ENCODE data around the gene NKAP. TPM values are rescaled to one million over a fixed set of nuclear protein-coding genes. Genes with fewer than 3 reads are reported as not detected.

The NKAP gene
- total and polyA plus RNA-seq, 12 donors, result 5.1 to 13.3 (median 9.5) TPM

GRCh38 chrX:119871599-119872395 is 71.8 kb downstream of the NKAP start, which contains the start of the genes NDUFA1 and RNF113A:
Gene NDUFA1, plus strand, starts transcription at chrX:119871832. Its CDS starts 80 bp downstream, at chrX:119871912.
Gene RNF113A, minus strand, starts transcription at chrX:119871733. Its CDS starts 120 bp downstream, at chrX:119871613.
- 0 to 50% (median 17%) methylated on average over 1 to 62 of the region's 62 CpGs for WGBS, 4 donors
- TF ChIP-seq POLR2A (IDR thresholded peaks at IDR 0.05) (peak; percentile 56 to 87), CTCF (IDR thresholded peaks at IDR 0.05) (no peak)
- Histone ChIP-seq H3K27me3 (no peaks in the 10 kb centered on the region), H3K9me3 (replicated peaks in 1 of 3) (no peaks in the 10 kb centered on the region), H3K4me1 (replicated peaks in 1 of 2) (no peaks in the 10 kb centered on the region), H3K27ac (peak within 1 kb of the TSS; percentile 64 to 98 (median 94)), H3K36me3 (replicated peaks in 1 of 2) (no peaks in the 10 kb centered on the region), H3K4me3 (peak within 1 kb of the TSS; percentile 33 to 73 (median 52))
- intact Hi-C loops (cut with DNase I), result no loop called here
- DNase-seq, result peak; percentile 84 to 92 (median 87)

GRCh38 chrX:119871245-119871598 is 72.3 kb downstream of the NKAP start:
- intact Hi-C loops (cut with DNase I), result no loop called here

More at GRCh38 chrX:119871245-119871598, 72.3 kb downstream of the NKAP start:
- no peaks in the 10 kb centered on the region for H3K4me1 ChIP-seq (replicated peaks in 1 of 2)
- TF ChIP-seq CTCF (IDR thresholded peaks at IDR 0.05), result no peak
- TF ChIP-seq POLR2A (IDR thresholded peaks at IDR 0.05), result no peak
- H3K4me3 ChIP-seq, result peak overlapping the region in 2 of 4 donors; percentile 52 to 73
- peak in 2 of 7 donors; percentile 16 to 57 for DNase-seq
- H3K36me3 ChIP-seq (replicated peaks in 1 of 2), result no peaks in the 10 kb centered on the region
- H3K27ac ChIP-seq, result peak overlapping the region; percentile 64 to 98 (median 94)
- no peaks in the 10 kb centered on the region for H3K9me3 ChIP-seq (replicated peaks in 1 of 3)
- 0 to 25% (median 11%) methylated on average over 7 to 26 of the region's 26 CpGs for WGBS, 4 donors
- no peaks in the 10 kb centered on the region for H3K27me3 ChIP-seq

Other genes with a start within 250 kb of the NKAP start
- gene SOWAHD, start 185.2 kb downstream of the NKAP start, total RNA-seq, result 1 to 10 TPM in 6 of 9 donors, under 1 TPM in 2, not detected in 1; 0.33 to 5.9 (median 1.4) TPM
- gene SOWAHD, start 185.2 kb downstream of the NKAP start, polyA plus RNA-seq, result 1 to 10 TPM in 1 of 3 donors, under 1 TPM in 2; 0.13 to 1.4 (median 0.47) TPM
- 1,000 to 10,000 TPM in 8 of 9 donors, 100 to 1,000 TPM in 1; 797 to 3,528 (median 1,914) TPM for gene RPL39, start 152.1 kb downstream of the NKAP start, total RNA-seq
- 1,000 to 10,000 TPM; 2,112 to 4,409 (median 2,406) TPM for gene RPL39, start 152.1 kb downstream of the NKAP start, polyA plus RNA-seq
- 1 to 10 TPM in 8 of 9 donors, under 1 TPM in 1; 0.95 to 6.2 (median 4.1) TPM for gene UPF3B, start 90.8 kb downstream of the NKAP start, total RNA-seq
- gene UPF3B, start 90.8 kb downstream of the NKAP start, polyA plus RNA-seq, result 10 to 100 TPM; 11.0 to 27.1 (median 14.0) TPM
- gene RNF113A, start 72.0 kb downstream of the NKAP start, total RNA-seq, result 10 to 100 TPM; 11.5 to 18.0 (median 13.8) TPM
- gene RNF113A, start 72.0 kb downstream of the NKAP start, polyA plus RNA-seq, result 10 to 100 TPM; 16.1 to 21.5 (median 20.0) TPM
- gene NDUFA1, start 71.9 kb downstream of the NKAP start, total RNA-seq, result 100 to 1,000 TPM in 4 of 9 donors, 10 to 100 TPM in 5; 46.7 to 253 (median 99.8) TPM
- 100 to 1,000 TPM; 127 to 572 (median 295) TPM for gene NDUFA1, start 71.9 kb downstream of the NKAP start, polyA plus RNA-seq
- gene AKAP14, start 47.9 kb downstream of the NKAP start, total RNA-seq, result not detected
- gene AKAP14, start 47.9 kb downstream of the NKAP start, polyA plus RNA-seq, result not detected
- not detected for gene RHOXF2B, start 133.9 kb upstream of the NKAP start, total RNA-seq
- gene RHOXF2B, start 133.9 kb upstream of the NKAP start, polyA plus RNA-seq, result not detected
- 1 to 10 TPM in 2 of 9 donors, under 1 TPM in 2, not detected in 5; 0.46 to 1.4 (median 1.0) TPM for gene RHOXF1, start 172.2 kb upstream of the NKAP start, total RNA-seq
- 1 to 10 TPM in 2 of 3 donors, not detected in 1; 2.2 to 3.8 TPM for gene RHOXF1, start 172.2 kb upstream of the NKAP start, polyA plus RNA-seq
- under 1 TPM in 2 of 9 donors, not detected in 7; 0.15 to 0.18 TPM for gene RHOXF2, start 214.9 kb upstream of the NKAP start, total RNA-seq
- gene RHOXF2, start 214.9 kb upstream of the NKAP start, polyA plus RNA-seq, result under 1 TPM in 1 of 3 donors, not detected in 2; 0.08 TPM